Stimulated activated CD8-positive, alpha-beta memory T cell treated with anti-CD3 and anti-CD28 coated beads, Interleukin-4, amount 100 ng/mL, for 4 hours (primary cell): Measurements from ENCODE around the gene FITM1.
"Not testable (repeated sequence)": the region's sequence is repeated elsewhere in the genome, so short reads cannot be mapped to it uniquely, and the experiment has no call there.

Experiments used
- DNase-seq, 2 donors: peaks; one replicate each; pipeline ENCODE4 v3.0.0-alpha.2; 2020; ENCODE audit warnings: low read depth in 2 of 2, low spot score in 1 of 2

FITM1 gene

GRCh38 chr14:24096545-24097181 is 33.8 kb upstream of the FITM1 start:
- DNase-seq, result no peak

- DNase-seq, result no peak
Measured at GRCh38 chr14:24098229-24098926, 32.1 kb upstream of the FITM1 start.

- no peak for DNase-seq
Measured at GRCh38 chr14:24098927-24099813, 31.3 kb upstream of the FITM1 start.

DNA sequence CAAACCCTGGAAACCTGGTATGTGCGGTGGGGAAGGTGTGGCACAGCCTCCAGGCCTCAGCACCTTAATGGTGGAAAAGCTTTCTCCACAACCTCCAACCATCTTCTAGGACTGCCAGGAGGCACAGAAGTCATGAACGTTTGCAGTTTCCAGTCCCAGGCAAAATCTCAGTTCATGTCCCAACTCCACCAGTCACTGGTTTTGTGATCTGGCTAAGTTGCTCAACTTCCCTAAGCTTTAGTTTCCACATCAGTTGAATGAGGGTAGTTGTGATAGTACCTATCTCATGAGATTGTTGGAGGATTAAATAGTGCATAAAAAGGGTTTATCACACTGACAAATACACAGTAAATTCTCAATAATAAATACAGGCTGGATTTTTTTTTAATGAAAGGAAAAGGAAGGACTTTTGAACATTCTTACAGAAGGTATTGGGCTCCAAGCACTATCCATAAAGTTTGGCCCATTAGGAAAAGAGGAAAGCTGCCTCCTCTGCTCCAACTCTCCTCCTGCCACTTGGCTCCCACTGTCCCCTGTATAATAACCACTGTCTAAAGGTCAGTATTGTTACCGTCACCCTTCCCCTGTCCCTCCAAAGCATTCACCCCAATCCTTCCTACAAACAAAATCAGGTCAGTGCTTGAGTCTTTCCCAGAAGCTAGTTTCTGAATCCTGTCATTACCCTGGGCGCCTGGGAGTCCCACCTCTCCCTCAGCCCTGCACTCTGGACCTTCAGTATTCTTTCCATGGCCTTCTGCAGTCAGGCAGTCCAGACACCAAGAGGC is 30.1 kb upstream of the FITM1 start:
- no peak for DNase-seq

DNA sequence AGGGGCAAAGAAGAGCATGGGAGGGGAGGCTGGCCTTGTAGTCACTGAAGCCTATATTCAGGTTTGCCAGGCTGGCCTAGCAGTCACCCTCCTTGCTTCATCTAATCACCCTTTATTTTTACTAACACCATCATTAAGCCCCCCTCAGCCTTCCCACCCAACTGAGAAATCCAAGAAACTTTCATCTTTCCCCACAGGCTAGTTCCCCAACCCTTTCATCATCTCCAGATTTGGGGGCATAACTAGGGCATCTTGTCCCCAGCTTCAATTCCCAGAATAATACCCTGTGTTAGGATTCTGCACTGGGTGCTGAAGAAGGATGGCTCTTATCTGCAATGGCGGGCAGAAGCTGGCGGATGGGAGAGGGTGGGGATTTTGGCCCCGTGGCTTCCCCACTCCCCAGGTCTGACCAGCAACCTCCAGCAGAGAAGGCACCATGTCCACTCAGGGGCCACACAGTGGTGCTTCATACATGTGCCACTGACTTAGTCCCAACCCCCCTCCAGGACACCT is 29.4 kb upstream of the FITM1 start:
- no peak for DNase-seq

- no peak for DNase-seq
Measured at GRCh38 chr14:24102357-24103048, 28.0 kb upstream of the FITM1 start.

DNA sequence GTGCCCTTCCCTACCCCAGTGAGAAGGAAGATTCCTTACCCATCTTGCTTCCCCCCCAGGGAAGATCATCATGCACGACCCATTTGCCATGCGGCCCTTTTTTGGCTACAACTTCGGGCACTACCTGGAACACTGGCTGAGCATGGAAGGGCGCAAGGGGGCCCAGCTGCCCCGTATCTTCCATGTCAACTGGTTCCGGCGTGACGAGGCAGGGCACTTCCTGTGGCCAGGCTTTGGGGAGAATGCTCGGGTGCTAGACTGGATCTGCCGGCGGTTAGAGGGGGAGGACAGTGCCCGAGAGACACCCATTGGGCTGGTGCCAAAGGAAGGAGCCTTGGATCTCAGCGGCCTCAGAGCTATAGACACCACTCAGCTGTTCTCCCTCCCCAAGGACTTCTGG is 27.0 kb upstream of the FITM1 start:
- DNase-seq, result no peak

GRCh38 chr14:24105609-24106239 is 24.7 kb upstream of the FITM1 start:
- not testable (repeated sequence) for DNase-seq

DNA sequence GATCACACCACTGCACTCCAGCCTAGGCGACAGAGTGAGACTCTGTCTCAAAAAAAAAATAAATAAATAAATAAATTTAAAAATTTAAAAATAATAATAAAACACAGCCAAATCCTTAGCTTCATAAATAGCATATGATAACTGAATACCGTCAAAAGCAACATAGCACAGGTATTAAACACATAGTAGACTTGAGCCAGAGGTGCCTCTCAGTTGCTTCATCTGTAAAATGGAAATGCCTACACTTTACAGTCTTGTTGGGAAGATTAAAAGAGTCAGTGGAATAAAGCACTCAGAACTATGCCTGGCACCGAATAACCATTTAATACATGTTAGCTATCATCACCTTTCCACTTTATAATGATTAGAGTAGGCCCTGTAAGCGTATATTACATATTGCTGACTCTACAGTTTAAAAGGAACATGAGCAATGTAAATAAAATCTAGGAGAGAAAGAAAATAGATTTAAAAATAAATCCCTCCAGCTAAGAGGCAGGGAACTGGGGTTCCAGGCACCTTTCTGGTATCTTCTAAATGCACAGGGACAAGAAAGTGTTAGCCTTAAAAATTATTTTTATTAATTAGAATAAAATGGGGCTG is 23.7 kb upstream of the FITM1 start:
- no peak for DNase-seq

DNA sequence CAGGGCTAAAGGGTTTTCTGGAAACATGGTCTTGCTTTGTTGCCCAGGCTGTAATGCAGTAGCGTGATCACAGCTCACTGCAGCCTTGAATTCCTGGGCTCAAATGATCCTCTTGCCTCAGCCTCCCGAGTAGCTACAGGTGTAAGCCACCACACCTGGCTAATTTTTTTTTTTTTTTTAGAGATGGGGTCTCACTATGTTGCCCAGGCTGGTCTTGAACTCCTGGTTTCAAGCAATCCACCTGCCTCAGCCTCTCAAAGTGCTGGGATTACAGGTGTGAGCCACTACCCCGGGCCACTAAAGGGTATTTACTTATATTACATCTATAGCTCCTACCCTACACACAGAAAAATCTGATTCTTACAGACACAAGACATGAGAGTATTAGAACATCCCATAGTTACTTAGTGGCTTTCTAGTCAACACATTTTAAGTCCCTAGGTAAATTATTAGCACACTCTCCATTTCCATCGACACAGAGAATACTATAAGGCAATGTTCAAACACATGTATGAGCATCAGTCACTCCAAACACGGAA is 22.1 kb upstream of the FITM1 start:
- DNase-seq, result no peak

GRCh38 chr14:24110060-24110459 is 20.4 kb upstream of the FITM1 start:
- no peak for DNase-seq

GRCh38 chr14:24110523-24110922 is 19.9 kb upstream of the FITM1 start:
- no peak for DNase-seq

DNA sequence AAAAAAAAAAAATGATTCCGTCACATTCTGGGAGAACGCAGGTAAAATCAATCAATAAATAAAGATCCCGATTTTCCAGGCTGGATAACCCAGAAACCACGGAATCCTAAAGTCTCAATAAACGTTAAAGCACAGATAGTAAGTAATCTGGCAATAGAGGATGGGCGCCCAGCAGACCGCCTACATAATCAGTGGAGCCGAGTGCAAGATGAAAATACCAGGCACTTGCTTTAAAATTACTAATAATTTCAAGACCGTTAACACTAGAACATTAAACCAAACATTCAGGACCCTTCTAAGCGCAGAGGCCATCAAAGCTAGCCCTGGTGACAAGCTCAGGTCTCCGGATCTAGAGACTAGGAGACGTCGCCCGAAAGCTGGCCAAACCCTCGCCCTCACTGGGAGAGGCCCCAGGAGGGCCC is 17.1 kb upstream of the FITM1 start:
- no peak for DNase-seq

- DNase-seq, result peak; percentile 46 to 59
Measured at GRCh38 chr14:24113801-24114531, 16.5 kb upstream of the FITM1 start.

GRCh38 chr14:24114532-24115421 is 15.7 kb upstream of the FITM1 start, which contains the start of the genes DCAF11 and NRL:
Gene DCAF11, plus strand, starts transcription at chr14:24114777. Its CDS starts 818 bp downstream, at chr14:24115595.
Gene NRL, minus strand, starts transcription at chr14:24114949. Its CDS starts 32,101 bp downstream, at chr14:24082848.
- peak; percentile 97 to 98 for DNase-seq

GRCh38 chr14:24115422-24116127 is 14.9 kb upstream of the FITM1 start:
- no peak for DNase-seq
